MM.1S (cell line): ENCODE measurements around the gene APC2.

Experiments used
- DNase-seq: peaks from one replicate; pipeline ENCODE4 v3.0.0-alpha.2; 2015
- H2AFZ ChIP-seq: fragments of 300-600 bp; sonication (generic); 2 replicates; pipeline ENCODE4 v1.6.0; 2016; ENCODE audit warnings: antibody characterized with exemption, low read length
- H3F3A ChIP-seq: fragments of 300-600 bp; sonication (generic); 2 replicates; pipeline ENCODE4 v1.6.1; 2016; ENCODE audit warnings: mild to moderate bottlenecking, antibody characterized with exemption, low read length, moderate library complexity, mixed read lengths; ENCODE audit not compliant: insufficient read depth
- H3K27ac ChIP-seq: fragments of 300-600 bp; sonication (generic); 2 replicates; pipeline ENCODE4 v1.5.1; 2016; ENCODE audit warnings: mild to moderate bottlenecking, low read length
- H3K27me3 ChIP-seq: fragments of 300-600 bp; sonication (generic); replicated peaks from 2 replicates; pipeline ENCODE4 v1.6.0; 2016; ENCODE audit warnings: low read length; ENCODE audit not compliant: insufficient read depth
- H3K36me3 ChIP-seq: fragments of 300-600 bp; sonication (generic); replicated peaks from 2 replicates; pipeline ENCODE4 v1.6.1; 2016; ENCODE audit warnings: mild to moderate bottlenecking, low read length, mixed read lengths; ENCODE audit not compliant: insufficient read depth
- H3K4me1 ChIP-seq: fragments of 300-600 bp; sonication (generic); 2 replicates; pipeline ENCODE4 v1.6.1; 2016; ENCODE audit warnings: low read length, mixed read lengths
- H3K4me2 ChIP-seq: fragments of 300-600 bp; sonication (generic); 2 replicates; pipeline ENCODE4 v1.6.0; 2016; ENCODE audit warnings: low read depth, low read length
- H3K4me3 ChIP-seq: fragments of 300-600 bp; sonication (generic); 2 replicates; pipeline ENCODE4 v1.5.1; 2016; ENCODE audit warnings: low read length, mixed read lengths
- H3K79me2 ChIP-seq: fragments of 300-600 bp; sonication (generic); 2 replicates; pipeline ENCODE4 v1.6.1; 2016; ENCODE audit warnings: mixed run types, low read length, mixed read lengths
- H3K9ac ChIP-seq: fragments of 300-600 bp; sonication (generic); 2 replicates; pipeline ENCODE4 v1.6.1; 2016; ENCODE audit warnings: low read length, mixed read lengths
- H3K9me2 ChIP-seq: fragments of 300-600 bp; sonication (generic); replicated peaks from 2 replicates; pipeline ENCODE4 v1.6.1; 2016; ENCODE audit warnings: mild to moderate bottlenecking, low read length, mixed read lengths; ENCODE audit not compliant: insufficient read depth
- H3K9me3 ChIP-seq: fragments of 300-600 bp; sonication (generic); replicated peaks from 2 replicates; pipeline ENCODE4 v1.6.1; 2016; ENCODE audit warnings: mild to moderate bottlenecking, low read length, mixed read lengths; ENCODE audit not compliant: insufficient read depth
- H4K20me1 ChIP-seq: fragments of 300-600 bp; sonication (generic); 2 replicates; pipeline ENCODE4 v1.6.1; 2016; ENCODE audit warnings: mild to moderate bottlenecking, low read length, moderate library complexity, mixed read lengths; ENCODE audit not compliant: insufficient read depth
- CTCF ChIP-seq: fragments of 300-600 bp; sonication (generic); IDR thresholded peaks from 2 replicates; pipeline ENCODE4 v1.5.1; 2016; ENCODE audit warnings: antibody characterized with exemption, low read length, mixed read lengths
- EZH2 ChIP-seq: fragments of 300-600 bp; sonication (generic); optimal IDR thresholded peaks from 2 replicates; pipeline ENCODE3; 2017; ENCODE audit warnings: low read depth, mild to moderate bottlenecking, antibody characterized with exemption, low read length, mixed read lengths
- EZH2phosphoT487 ChIP-seq: fragments of 300-600 bp; sonication (generic); IDR thresholded peaks from 2 replicates; pipeline ENCODE4 v1.6.1; 2018; ENCODE audit warnings: antibody characterized with exemption, low read length

APC2 gene

GRCh38 chr19:1510442-1510806, 60.5 kb downstream of the APC2 start:
- H3K27me3 ChIP-seq: peaks cover 67% of the 10 kb centered on the region
- peaks cover 2% of the 10 kb centered on the region; the same call in 1 of the 2 replicates for H3K4me1 ChIP-seq
- H3K4me2 ChIP-seq: no peak overlapping the region

GRCh38 chr19:1510807-1511206, 60.9 kb downstream of the APC2 start:
- Histone ChIP-seq H2AFZ (no peak overlapping the region), H3K9me3 (no peaks in the 10 kb centered on the region), H3K27me3 (peaks cover 66% of the 10 kb centered on the region), H3K36me3 (no peaks in the 10 kb centered on the region), H3K4me1 (peaks cover 2% of the 10 kb centered on the region; the same call in 1 of the 2 replicates), H3K9ac (no peak overlapping the region), H3K79me2 (no peaks in the 10 kb centered on the region), H3K4me2 (no peak overlapping the region), H3K9me2 (no peaks in the 10 kb centered on the region), H3K27ac (no peak overlapping the region), H3K4me3 (no peak overlapping the region), H4K20me1 (no peaks in the 10 kb centered on the region), H3F3A (no peaks in the 10 kb centered on the region)
- no peak for DNase-seq
- TF ChIP-seq EZH2 (no peak), CTCF (no peak), EZH2phosphoT487 (no peak)

More at GRCh38 chr19:1510442-1510806, 60.5 kb downstream of the APC2 start:
- no peaks in the 10 kb centered on the region for H3K9me2 ChIP-seq
- H3K9ac ChIP-seq: no peak overlapping the region
- TF ChIP-seq CTCF (no peak), EZH2phosphoT487 (no peak), EZH2 (no peak)
- H3K9me3 ChIP-seq: no peaks in the 10 kb centered on the region
- no peak overlapping the region for H2AFZ ChIP-seq
- H3K4me3 ChIP-seq: no peak overlapping the region
- no peaks in the 10 kb centered on the region for H4K20me1 ChIP-seq
- no peaks in the 10 kb centered on the region for H3K79me2 ChIP-seq
- H3F3A ChIP-seq: no peaks in the 10 kb centered on the region
- no peak overlapping the region for H3K27ac ChIP-seq
- DNase-seq: no peak
- H3K36me3 ChIP-seq: no peaks in the 10 kb centered on the region

- DNase-seq: no peak
- Histone ChIP-seq H2AFZ (no peak overlapping the region), H3K4me2 (no peak overlapping the region), H3K79me2 (no peaks in the 10 kb centered on the region), H3K27ac (no peak overlapping the region), H3F3A (no peaks in the 10 kb centered on the region), H4K20me1 (no peaks in the 10 kb centered on the region), H3K4me3 (no peak overlapping the region), H3K9me2 (no peaks in the 10 kb centered on the region), H3K27me3 (peaks cover 62% of the 10 kb centered on the region), H3K9me3 (no peaks in the 10 kb centered on the region), H3K36me3 (no peaks in the 10 kb centered on the region), H3K4me1 (peaks cover 2% of the 10 kb centered on the region; the same call in 1 of the 2 replicates), H3K9ac (no peak overlapping the region)
- no peak for TF ChIP-seq EZH2
- TF ChIP-seq EZH2phosphoT487: no peak
- TF ChIP-seq CTCF: no peak
These were observed 61.7 kb downstream of the APC2 start for GRCh38 chr19:1511318-1512317.
